Activated T-cell treated with anti-CD3 and anti-CD28 coated beads, Interleukin-2, amount 50 U/mL, for 1 hour (primary cell): Measurements from ENCODE around the gene WNT10A.
"Not testable (repeated sequence)": the region's sequence is repeated elsewhere in the genome, so short reads cannot be mapped to it uniquely, and the experiment has no call there.

ENCODE experiments used
- DNase-seq: peaks from one replicate; pipeline ENCODE4 v3.0.0-alpha.2; 2020

The WNT10A gene

GRCh38 chr2:218880102-218880858 is at the start of gene WNT10A:
WNT10A (plus strand) TSS chr2:218880852; CDS start chr2:218880996, 144 bp downstream.
- DNase-seq, result peak; percentile 92

GRCh38 chr2:218831378-218831990 is 49.2 kb upstream of the WNT10A start, which contains the start of gene PRKAG3:
PRKAG3 (minus strand) TSS chr2:218831803.
- no peak for DNase-seq

- no peak for DNase-seq
Measured at GRCh38 chr2:218832081-218832480, 48.6 kb upstream of the WNT10A start.

GRCh38 chr2:218832520-218832919 is 48.1 kb upstream of the WNT10A start:
- no peak for DNase-seq

- DNase-seq, result no peak
Measured at GRCh38 chr2:218833023-218833609, 47.5 kb upstream of the WNT10A start.

- no peak for DNase-seq
Measured at GRCh38 chr2:218834685-218835084, 46.0 kb upstream of the WNT10A start.

- DNase-seq, result no peak
Measured at GRCh38 chr2:218837495-218837894, 43.2 kb upstream of the WNT10A start.

GRCh38 chr2:218839430-218839829 is 41.2 kb upstream of the WNT10A start:
- DNase-seq, result no peak

- DNase-seq, result no peak
Measured at GRCh38 chr2:218839888-218840287, 40.8 kb upstream of the WNT10A start.

- DNase-seq, result not testable (repeated sequence)
Measured at GRCh38 chr2:218844334-218844733, 36.3 kb upstream of the WNT10A start.

- DNase-seq, result not testable (repeated sequence)
Measured at GRCh38 chr2:218846963-218847362, 33.7 kb upstream of the WNT10A start.

- DNase-seq, result no peak
Measured at GRCh38 chr2:218849721-218850120, 30.9 kb upstream of the WNT10A start.

GRCh38 chr2:218850796-218851195 is 29.9 kb upstream of the WNT10A start:
- no peak for DNase-seq

- no peak for DNase-seq
Measured at GRCh38 chr2:218851286-218851685, 29.4 kb upstream of the WNT10A start.

- peak; percentile 72 for DNase-seq
Measured at GRCh38 chr2:218852911-218853667, 27.6 kb upstream of the WNT10A start.

- DNase-seq, result no peak
Measured at GRCh38 chr2:218853766-218854165, 26.9 kb upstream of the WNT10A start.

GRCh38 chr2:218854860-218855259 is 25.8 kb upstream of the WNT10A start:
- DNase-seq, result no peak

GRCh38 chr2:218855305-218856166 is 25.1 kb upstream of the WNT10A start:
- no peak for DNase-seq

- no peak for DNase-seq
Measured at GRCh38 chr2:218856167-218856895, 24.3 kb upstream of the WNT10A start.

- no peak for DNase-seq
Measured at GRCh38 chr2:218856896-218857243, 23.8 kb upstream of the WNT10A start.

GRCh38 chr2:218857371-218858137 is 23.1 kb upstream of the WNT10A start:
- no peak for DNase-seq
